HG02798 (cell line): Measurements from ENCODE around the gene EIF6.

Source experiments
- ATAC-seq: cut with Tn5 transposase; IDR thresholded peaks from one replicate; pipeline ENCODE4 v1.9.1; 2021; ENCODE audit warnings: mild to moderate bottlenecking; ENCODE audit not compliant: unreplicated experiment, poor library complexity

The EIF6 gene

DNA sequence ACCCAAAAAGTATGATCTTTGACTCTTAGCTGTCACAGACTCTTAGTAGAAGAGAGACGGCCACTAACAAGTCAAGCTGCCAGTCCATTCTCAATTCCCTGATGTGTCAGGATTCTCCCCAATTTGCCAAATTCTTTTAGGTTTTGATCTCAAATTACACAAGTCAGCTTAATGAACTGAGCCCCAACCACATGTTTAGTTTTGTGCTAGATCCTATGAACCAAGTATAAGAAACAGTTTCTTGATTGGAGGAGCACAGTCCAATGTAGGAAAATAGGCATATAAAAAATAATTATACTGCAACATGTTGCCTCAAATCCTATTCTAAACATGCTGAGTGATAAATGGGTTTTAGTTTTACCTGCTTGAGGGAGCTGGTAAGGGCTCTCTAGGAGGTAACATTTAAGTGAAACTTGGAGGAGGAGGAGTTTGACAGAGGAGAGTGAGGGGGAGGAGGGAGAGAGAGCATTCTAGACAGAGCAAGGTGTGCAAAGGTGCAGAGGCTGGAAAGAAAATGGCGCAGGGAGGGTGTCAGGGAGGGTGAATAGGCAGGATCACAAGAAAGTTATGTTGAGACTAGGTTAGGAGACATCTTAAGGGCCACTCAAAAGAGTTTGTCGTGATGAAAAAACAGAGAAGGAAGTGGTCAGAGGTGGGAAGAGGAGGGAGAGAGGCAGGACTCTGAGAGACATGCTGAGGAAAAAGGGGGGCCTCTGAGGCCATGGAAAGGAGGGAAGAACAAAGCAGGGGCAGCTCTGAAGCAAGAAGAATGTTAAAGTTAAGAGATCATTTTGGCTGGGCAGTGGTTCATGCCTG is 30.5 kb upstream of the EIF6 start:
- no peak for ATAC-seq

DNA sequence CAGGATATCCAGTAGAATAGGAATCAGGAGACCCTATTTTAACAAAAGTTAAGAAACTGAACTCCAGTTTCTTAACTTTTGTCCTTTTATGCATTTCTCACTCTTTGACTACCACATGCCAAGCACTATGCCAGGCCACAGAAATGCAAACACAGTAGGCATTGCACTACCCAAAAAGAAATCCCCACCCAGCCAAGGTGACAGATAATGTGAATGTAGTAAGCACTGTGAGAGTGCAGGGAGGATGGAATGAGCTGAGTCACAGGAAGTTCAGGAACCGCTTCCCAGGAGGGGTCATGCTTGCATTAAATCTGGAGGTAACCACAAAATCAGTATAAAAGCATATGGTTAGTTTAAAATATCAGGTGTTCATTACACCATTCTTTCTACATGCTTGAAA is 27.7 kb upstream of the EIF6 start:
- ATAC-seq, result no peak

DNA sequence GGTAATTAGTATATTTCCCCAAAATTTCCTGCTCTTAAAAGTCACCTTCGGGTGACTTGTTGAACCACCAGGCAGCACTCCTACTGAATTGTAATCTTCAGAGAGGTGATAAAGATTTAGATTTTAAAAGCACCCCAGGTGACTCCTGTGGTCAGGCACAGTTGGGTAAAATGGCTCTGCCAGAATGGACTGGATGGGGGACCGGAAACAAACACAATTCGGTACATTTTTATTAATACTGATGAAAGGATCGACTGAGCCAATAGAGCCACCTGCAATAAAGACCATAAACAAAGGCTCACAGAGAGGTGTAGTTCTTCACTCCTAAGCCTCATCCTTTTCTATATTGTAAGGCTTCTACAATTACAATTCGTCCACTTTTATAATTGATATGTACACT is 27.2 kb upstream of the EIF6 start:
- ATAC-seq, result no peak

DNA sequence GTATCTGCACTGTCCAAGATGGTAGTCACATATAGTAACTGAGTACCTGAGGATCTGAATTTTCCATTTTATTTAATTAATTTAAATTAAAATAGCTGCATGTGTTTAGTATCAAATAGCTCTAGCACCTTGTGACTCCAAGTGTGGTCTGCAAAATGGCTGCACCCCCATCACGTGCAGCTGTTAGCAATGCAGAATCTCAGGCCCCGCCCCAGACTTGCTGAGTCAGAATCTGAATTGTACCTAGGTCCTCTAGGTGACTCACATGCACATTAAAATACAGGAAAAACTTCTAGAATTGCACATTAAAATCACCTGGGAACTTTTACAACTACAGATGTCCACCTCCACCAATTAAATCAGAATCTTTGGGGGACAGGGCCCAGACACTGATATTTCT is 26.8 kb upstream of the EIF6 start:
- no peak for ATAC-seq

DNA sequence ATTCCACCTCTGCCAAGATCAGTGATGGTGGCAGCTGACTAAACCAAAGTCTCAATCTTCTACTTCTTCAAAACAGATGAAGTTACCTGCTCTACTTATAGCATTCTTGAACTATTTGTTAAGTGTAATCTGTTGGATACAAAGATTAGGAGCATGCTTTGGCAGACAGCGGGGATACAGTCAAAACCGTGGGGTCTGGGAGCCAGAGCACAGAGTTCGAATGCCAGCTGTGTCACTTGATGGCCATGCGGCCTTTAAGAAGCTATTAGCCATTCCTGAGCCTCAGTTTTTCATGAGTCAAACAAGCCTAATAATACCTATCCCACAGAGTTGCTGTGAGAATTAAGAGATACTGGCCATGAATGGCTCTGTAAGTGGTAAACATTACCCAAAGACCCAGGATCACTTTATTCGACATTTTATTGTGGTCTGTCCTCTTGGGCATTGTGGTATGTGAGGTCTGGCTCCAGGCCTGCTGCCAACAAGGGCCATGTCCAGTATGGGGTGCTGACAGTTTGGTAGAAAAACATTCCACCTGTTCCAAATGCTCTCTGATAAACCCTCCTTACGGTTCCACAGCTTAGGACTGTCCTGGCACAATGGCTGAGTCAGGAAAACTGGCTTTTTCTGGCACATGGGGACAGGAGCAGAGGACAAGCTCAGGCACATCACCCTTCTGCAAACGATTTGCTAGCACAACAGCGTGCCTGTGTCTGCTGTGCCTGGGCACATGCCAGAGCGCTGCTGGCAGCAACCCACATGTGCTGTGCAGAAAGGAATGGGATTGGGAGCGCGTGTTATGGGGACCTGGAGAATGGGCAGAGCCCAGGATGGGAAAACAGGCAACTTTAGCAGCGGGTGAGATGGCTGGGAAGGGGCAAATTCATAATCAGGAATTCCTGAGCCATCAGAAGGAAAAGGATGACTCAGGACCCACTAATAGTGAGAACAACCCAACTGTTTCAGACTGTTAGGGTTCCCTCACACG is 23.4 kb upstream of the EIF6 start:
- no peak for ATAC-seq

DNA sequence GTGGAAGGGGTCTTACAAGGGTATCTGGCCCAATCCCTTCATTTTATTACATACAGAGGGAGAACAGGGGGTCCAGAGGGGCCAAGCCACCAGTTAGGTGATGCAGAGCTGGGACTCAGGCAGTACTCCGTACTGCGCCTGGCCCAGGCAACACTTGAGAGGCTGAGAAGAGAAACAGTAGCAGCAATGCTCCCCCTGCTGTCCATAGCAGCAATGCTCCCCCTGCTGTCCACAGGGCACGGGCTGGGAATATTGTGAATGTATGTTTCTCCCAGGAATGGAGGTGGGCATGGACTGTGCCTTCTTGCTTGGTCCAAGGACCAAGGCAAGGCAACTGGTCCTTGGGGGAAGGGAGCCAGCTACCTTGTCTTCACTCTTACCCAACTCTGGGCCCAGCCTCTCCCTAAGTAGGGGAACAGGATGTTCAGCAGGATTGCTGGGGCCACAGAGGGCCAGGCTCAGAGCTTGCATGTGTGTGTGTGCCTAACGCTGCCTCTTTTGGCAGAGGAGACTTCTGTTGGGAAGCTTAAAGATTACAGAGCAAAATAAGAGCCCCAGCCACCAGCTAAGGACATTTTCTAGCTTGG is 22.5 kb upstream of the EIF6 start:
- ATAC-seq, result no peak

DNA sequence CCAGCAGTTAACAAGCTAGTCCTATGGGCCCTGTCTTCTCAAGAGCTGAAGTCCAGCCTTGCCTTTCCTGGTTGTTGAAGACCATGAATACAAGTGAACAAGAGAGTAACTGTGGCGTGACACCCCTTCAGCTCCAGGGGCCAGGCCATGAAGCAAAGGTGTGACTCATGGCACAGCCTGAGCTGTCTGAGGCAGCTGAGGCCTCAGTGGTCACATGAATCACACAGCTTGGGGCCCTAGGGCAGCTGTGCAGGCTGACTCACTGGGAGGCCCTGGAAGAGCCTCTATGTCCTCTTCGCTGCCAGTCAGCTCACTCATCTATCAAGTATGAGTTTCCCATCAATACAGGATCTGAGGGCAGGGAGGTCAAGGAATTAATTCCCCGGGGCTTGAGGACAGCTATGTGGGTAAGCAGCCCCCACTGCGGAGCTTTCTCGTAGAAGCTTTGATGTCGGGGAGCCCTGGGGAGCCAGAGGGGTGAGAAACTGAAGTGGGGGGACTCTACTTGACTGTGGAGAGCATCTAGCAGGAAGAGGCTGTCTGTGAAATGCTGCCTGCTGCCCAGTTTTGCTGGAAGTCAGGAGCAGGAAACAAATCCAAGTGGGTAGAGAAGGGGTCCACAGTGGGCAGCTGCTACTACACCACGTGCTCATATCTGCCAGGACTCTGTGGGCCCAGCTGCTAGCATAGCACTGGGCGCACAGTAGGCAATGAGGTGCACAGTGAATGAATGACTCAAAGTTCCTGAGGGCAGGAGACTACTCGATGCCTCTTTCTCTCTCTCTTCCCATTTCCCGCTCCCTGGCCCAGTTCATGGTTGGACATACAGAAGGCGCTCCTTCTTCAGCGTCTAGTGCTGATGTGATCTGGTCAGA is 21.3 kb upstream of the EIF6 start:
- ATAC-seq, result no peak

DNA sequence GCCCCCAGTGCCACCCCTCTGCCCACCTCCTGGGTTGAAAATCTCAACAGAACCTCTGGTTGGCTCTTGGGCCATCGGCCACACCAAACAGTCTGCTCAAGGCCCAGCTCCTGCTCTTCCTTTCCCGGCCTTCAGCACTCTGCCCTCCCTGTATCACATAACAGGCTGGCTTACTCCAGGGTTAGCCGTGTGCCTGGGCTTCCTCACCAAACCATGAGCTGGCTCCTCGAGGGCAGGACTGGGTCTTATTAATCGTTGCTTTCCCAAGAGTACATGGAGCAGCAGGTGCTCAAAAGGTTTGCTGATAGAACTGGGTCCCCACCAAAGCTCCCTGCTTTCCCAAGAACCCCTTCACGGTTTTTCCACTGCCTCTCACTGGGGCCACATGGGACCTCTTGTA is 20.4 kb upstream of the EIF6 start:
- ATAC-seq, result no peak

DNA sequence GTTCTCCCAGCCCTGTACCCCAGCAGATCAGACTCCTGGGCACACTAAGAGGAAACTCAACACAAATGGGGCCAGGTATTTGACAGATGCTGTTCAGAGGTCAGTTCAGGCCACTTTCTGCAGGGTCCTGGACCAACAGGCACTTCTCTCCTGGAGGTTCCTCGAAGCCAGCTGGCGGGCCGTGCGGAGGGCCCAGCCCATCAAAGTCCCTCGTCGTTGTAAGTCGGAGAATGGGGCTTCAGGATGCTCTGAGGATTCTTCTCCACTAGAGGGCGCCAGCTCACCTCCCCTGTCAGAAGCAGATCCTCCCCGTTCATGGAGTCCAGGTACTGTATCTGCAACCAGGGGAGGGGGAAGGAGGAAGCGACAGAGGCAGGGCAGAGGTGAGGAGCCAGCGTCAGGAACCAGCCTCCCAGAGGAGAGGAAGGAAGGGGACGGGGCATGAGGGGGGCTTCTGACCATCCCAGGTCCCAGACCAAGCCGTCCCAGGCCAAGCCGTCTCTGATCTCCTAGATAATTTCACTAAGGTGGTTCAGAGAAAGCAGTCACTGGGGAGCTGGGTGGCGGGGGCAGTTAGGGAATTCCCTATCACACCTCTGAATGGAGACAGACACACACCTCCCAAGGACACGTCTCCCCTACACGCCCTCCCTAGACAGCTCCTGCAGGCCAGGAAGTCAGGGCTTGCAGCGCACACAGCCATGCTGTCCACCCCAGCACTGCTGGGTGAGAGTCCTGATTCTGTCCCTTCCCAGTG is 19.3 kb upstream of the EIF6 start:
- ATAC-seq, result peak; percentile 64

DNA sequence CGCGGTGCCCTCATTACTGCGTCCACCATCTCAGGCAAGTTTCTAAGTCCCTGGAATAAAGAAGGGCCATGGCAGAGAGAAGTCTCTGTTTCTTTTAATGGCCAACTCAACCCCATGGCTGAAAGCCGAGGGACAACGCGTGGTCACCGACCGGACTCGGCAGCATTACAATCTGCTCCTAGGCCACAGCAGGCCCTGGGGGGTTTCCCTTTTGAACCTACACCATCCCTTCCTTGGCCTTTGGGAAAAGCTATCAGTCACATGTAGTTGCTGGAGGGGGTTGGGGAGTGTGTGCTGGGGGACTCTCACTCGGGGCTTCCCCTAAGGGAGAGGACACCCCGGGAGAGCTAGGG is 18.8 kb upstream of the EIF6 start:
- no peak for ATAC-seq

DNA sequence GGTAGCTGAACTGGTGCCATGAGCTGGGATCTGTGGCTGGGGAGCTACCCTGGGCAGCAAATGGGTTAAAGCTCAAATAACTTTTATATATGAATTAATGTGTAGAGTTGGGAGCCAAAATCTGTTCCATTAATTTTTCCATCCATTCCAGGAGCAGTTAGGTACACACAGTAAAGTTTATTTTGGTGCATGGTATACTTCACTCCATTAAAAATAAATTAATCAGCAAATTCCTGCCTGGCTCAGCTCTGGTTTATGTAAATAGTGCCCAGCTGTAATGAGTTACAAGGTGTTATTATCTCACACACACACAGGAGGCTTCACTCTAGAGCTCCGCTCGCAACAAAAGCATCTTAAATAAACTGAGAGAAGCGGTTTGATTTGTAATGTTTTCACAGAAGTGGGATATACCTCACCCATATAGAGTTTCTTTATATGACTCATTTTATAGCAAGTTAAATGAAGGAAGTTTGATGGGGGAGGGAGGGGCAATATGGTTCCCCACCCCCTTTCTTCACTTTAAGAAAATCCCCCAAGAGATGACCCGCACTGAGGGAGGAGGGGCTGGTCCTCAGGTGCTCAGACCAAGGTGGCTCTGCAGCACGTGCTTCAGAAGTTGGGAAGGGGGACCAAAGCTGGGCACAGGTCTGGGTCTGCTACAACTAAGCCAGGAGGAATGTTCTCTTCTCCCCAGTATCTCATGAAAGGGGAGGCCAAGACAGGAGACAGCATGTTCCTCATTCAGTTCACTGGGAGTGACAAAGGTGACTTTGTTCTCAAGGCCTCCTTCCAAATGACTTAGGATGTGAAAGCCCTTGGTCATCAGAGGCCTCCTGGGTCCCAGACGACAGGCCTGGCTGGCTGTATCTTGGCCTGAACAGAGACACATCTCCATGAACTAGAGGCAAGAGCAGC is 18.1 kb upstream of the EIF6 start:
- no peak for ATAC-seq

DNA sequence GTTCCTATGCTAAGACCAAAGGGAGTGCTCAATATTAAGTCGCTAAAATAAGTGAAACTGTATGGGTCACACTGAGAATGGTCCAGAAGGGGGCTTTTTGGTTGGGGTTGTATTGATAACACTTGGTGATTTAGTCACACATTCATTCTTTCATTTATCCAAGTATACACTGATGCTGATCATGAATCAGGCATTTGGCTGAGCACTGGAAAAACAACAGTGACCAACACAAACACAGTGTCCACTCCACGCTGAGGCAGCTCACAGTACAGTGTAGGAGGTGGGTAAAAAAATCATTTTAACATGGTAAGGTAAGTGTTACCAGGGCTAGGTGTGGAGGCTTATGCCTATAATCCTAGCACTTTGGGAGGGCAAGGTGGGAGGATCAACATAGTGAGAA is 16.9 kb upstream of the EIF6 start:
- ATAC-seq, result no peak

DNA sequence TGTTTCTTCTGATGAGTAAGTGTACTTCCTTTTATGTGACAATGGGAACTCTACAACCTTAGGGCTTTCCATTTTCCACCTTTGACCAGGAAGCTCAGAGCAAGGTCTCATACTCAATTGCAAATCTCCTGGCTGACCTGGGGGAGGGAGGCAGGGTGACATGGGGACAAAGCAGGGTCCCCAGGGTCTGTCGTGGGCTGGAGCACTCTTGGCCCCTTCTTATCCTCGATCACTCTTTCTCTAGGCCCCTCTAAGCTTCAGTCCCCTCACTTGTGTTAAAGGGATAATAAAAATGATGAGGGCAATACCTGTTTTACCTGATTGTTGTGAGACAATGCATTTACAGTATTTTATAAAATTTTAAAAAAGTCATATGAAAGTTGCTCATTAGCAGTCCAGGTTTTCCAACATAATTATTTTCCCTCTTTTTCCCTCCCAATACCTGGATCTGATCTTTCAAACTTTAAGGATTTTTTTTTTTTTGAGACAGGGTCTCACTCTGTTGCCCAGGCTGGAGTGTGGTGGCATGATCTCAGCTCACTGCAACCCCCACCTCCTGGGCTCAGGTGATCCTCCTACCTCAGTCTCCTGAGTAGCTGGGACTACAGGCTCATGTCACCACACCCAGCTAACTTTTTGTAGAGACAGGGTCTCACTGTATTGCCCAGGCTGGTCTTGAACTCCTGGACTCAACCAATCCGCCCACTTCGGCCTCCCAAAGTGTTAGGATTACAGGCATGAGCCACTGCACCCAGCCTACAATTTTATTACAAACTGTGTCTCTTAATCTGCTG is 16.1 kb upstream of the EIF6 start:
- no peak for ATAC-seq

DNA sequence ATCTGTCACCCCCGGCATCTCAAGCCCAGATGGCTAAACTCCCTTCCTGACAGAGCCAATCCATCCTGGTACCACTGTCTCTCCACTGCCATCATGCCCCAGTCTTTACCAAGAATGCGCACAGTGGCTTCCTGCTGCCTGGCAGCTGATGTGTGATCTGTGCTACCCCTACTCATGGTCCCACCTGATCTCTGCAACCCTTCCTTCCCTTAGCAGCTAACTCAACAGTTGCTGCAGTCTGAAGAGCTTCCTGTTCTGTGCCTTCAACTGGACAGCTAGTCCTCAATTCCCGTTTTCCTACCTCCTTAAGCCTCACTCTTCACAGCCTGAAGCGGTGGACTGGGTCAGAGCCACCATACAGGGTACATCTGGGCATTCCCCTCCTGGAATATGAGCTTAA is 15.2 kb upstream of the EIF6 start:
- no peak for ATAC-seq

DNA sequence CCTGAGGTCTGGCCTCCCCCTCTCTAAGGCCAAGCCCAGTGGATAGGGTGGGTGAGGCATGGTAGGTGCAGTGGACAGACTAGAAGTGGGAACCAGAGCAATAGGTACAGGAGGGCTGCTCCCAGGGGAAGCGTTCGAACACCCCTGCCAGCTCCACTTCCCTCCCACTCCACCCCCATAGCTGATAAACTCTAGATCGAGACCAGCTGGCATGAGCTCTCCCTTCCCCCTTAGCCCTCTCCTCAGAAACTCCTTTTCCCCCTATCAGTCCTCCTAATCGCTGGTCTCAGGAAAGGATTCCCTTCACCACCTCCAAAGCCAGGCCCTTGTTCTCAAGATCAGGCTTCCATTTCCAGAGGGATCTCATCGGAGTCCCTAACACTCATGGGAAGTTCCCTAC is 13.7 kb upstream of the EIF6 start:
- no peak for ATAC-seq

DNA sequence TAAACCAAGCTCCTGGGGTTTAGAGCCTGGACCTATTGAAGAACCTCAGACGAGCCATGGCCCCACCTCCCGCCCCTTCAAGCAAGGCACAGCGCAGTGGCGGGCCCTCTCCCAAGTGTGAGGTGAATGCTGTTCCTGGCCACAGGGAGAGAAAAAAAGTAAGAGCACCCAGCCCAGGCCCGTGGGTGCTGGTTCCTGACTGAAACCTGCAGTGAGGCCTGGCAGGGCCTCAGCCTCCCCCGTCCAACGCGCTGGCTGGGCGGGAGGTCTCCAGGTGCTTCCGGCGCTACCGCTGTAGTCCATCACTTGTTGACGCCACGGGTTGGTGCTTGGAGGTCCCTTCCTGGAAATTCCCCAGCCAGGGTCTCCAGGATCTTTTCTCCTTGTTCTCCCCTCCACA is 13.2 kb upstream of the EIF6 start:
- ATAC-seq, result no peak

DNA sequence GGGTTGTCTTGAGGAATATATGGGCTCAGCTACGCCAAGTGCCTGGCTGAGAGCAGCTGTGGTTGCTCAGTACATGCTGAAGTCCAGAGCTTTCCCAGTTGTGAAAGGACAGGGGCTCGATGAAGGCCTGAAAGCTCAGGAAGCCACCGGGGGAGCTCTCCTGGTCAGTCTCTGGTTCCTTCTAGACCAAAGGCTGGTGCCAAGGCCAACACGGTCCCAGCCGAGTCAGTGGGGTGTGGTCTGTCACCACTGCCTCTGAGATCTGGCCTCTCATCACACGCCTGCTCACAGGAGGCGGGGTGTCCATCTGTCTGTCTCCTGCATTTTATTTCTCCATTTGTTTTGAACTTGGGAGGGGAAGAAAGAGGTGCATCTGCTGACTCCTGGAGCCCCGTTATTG is 12.6 kb upstream of the EIF6 start:
- ATAC-seq, result no peak

DNA sequence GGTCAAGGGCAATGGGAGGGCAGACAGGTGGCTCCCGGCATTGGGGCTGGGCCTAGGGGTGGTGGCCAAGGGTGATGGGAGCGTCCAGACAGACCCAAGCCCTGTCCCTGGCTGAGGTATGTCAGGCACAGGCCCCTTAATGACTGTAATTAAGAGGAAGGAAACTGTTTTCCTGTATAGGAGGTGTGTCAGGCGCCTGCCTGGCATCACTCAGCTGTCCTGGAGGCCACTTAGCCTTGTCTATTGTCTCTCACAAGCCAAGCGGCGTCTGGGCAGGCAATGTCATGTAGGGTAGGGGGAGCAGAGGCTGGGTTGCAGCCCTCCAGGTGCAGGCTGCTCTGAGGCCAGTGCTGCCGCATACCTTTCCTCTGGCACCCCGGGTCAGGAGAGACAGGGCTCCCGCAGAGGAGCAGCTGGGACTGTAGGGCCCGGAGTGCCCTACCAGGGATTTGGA is 11.6 kb upstream of the EIF6 start:
- ATAC-seq, result no peak
